ENCODE data around the gene GORASP2.
A peak's percentile ranks its signal among the peaks of the same experiment; 100 is the strongest.

The GORASP2 gene

DNA sequence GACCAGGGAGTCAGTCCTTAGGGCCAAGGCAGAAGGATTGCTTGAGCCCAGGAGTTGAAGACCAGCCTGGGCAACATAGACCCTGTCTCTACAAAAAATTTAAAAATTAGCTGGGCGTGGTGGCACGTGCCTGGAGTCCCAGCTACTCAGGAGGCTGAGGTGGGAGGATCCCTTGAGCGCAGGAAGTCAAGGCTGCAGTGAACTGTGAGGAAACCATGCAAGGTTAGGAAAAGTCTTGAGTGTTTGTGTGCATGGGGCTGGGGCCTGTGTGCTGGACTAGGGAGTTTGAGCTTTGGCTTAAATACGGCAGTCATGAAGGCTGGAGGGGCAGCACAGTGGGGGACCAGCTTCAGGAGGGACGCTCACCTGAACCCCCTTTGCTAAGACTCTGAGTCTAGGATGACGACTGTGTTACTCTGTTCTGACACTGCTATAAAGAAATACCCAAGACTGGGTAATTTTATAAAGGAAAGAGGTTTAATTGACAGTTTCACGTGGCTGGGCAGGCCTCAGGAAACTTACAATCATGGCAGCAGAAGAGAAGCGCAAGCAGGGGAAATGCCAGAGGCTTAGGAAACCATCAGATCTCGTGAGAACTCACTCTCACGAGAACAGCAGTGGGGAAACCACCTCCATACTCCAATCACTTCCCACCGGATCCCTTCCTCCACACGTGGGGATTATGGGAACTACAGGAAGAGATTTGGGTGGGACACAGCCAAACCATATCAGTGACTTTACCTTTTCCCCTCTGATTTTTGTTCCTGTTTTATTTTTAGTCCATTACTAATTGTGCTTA, 39.4 kb downstream of the GORASP2 start:
- no peak for DNase-seq

- DNase-seq: no peak
Observed at GRCh38 chr2:170969030-170969429, 40.0 kb downstream of the GORASP2 start.

DNA sequence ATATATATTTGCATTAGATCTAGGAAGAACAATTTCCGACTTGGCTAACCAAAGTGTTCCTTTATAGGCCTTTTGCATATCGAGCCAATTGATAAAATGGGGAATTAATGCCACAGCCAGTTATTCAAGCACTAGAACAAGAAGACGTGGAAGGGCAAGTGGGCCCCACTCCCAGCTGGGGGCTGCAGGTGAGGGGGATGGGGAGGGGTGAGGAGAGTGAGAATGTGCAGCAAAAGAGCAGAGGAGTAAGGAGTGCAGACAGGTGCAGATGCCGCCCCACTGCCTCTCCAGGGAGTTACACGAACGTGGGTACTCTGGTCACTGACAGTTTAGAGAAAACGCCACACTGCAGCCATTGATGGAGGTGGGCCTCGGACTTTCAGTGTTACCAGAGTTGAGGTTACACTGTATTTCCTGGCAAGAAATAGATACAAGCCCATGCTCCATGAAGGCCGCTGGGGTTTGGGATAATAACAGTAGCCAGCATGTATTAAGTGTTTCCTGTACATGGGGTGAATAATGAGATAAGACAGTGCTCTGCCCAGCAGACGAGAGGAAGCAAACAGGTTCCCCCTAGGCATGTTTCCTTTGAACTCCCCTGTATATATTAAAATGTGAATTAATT, 40.9 kb downstream of the GORASP2 start:
- DNase-seq: no peak

- no peak for DNase-seq
Observed at GRCh38 chr2:170971071-170971470, 42.0 kb downstream of the GORASP2 start.

- DNase-seq: no peak
Observed at GRCh38 chr2:170972296-170973224, 43.5 kb downstream of the GORASP2 start.

DNA sequence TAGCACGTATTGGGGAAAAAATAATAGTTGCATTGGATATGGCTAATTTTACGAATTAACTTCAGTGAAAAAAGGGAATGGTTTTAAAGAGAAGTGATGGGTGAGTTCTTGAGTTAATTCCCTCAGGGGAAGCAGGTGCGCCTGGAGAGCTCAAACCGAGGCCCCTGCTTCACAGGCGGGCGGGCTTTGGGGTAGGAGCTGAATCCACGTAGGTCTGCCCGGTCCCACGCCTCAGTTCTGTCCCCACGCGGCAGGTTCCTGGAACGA, 44.1 kb downstream of the GORASP2 start:
- no peak for DNase-seq

- DNase-seq: peak; percentile 76
Observed at GRCh38 chr2:170973492-170974303, 44.6 kb downstream of the GORASP2 start.

GRCh38 chr2:170974304-170974993, 45.4 kb downstream of the GORASP2 start:
- DNase-seq: no peak

GRCh38 chr2:170975127-170975942, 46.3 kb downstream of the GORASP2 start:
- DNase-seq: no peak

- no peak for DNase-seq
Observed at GRCh38 chr2:170975943-170976270, 46.9 kb downstream of the GORASP2 start.

DNA sequence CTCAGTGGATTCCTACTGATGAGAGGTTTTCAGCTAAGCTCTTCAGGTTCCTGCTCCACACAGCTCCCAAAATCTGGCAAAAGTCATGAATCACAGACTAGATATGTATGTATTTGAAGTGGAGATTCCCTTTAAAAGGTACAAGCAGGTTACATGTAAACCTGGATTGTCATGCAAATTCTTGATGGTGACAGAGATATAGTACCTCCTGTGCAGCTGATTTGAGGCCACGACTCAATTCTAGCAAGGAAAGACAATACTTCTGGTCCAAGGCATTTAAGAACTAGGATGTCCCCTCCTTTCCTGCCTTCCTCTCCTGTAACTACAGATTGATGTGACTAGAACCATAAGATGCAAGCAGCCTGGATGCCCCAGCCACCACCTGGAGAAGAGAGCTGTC, 55.0 kb downstream of the GORASP2 start:
- no peak for DNase-seq

GRCh38 chr2:170985407-170985806, 56.4 kb downstream of the GORASP2 start:
- no peak for DNase-seq

- DNase-seq: no peak
Observed at GRCh38 chr2:170986566-170987258, 57.7 kb downstream of the GORASP2 start.

- no peak for DNase-seq
Observed at GRCh38 chr2:170991398-170992182, 62.5 kb downstream of the GORASP2 start.

- DNase-seq: no peak
Observed at GRCh38 chr2:170996316-170996715, 67.3 kb downstream of the GORASP2 start.

- no peak for DNase-seq
Observed at GRCh38 chr2:170997893-170998597, 69.0 kb downstream of the GORASP2 start.

GRCh38 chr2:170999654-171000053, 70.6 kb downstream of the GORASP2 start:
- no peak for DNase-seq

GRCh38 chr2:171004363-171004762, 75.3 kb downstream of the GORASP2 start:
- DNase-seq: no peak

GRCh38 chr2:171004833-171005232, 75.8 kb downstream of the GORASP2 start:
- DNase-seq: no peak

Measured in T1000 (cell line).